ENCODE measurements around the gene ZNF710. TPM values are rescaled to one million over a fixed set of nuclear protein-coding genes. Genes with fewer than 3 reads are reported as not detected.

Gene ZNF710
- total and polyA plus RNA-seq, 2 of the 13 experiments (the other 11 are each of a cell fraction or from before 2014, with no cell fraction given), result 4.7 to 20.6 TPM

- no peak for TF ChIP-seq U2AF1 (optimal IDR thresholded peaks at IDR 0.05; ENCODE audit: low read depth, low read length)
- no peak for TF ChIP-seq CENPT (CRISPR knock-in tag; IDR thresholded peaks at IDR 0.05; ENCODE audit: low read depth)
- TF ChIP-seq LCORL (IDR thresholded peaks at IDR 0.05), result no peak
- TF ChIP-seq LCORL (CRISPR knock-in tag; IDR thresholded peaks at IDR 0.05), result no peak; the same call in 1 of the 2 replicates
- TF ChIP-seq ZNF672 (CRISPR knock-in tag; IDR thresholded peaks at IDR 0.05), result no peak
- TF ChIP-seq SIN3A (IDR thresholded peaks at IDR 0.05; ENCODE audit: borderline replicate concordance, low read depth, low read length), result 0 out of 2 replicates have a peak, but pooled peaks have one; percentile 24
- TF ChIP-seq BCL6 (CRISPR knock-in tag; IDR thresholded peaks at IDR 0.05), result 0 out of 2 replicates have a peak, but pooled peaks have one; percentile 12
- TF ChIP-seq EP300 (IDR thresholded peaks at IDR 0.05; ENCODE audit: low read depth in 2 of 2, low read length in 2 of 2), result no peak
- TF ChIP-seq EP300 (CRISPR knock-in tag; IDR thresholded peaks at IDR 0.05; ENCODE audit: borderline replicate concordance), result no peak
- TF ChIP-seq IRF2 (CRISPR knock-in tag; IDR thresholded peaks at IDR 0.05), result no peak
- no peak for TF ChIP-seq NFATC3 (CRISPR knock-in tag; IDR thresholded peaks at IDR 0.05)
- no peak for TF ChIP-seq NFIB (CRISPR knock-in tag; IDR thresholded peaks at IDR 0.05; ENCODE audit: borderline replicate concordance)
- TF ChIP-seq TRIM24 (CRISPR knock-in tag; IDR thresholded peaks at IDR 0.05), result no peak
- no peak for TF ChIP-seq KAT2B (IDR thresholded peaks at IDR 0.05; ENCODE audit: borderline replicate concordance, low read depth, low read length)
- TF ChIP-seq ADNP (CRISPR knock-in tag; IDR thresholded peaks at IDR 0.05), result no peak
- no peak for TF ChIP-seq AGO1 (IDR thresholded peaks at IDR 0.05; ENCODE audit: low read depth, low read length, poor library complexity, severe bottlenecking)
- no peak for TF ChIP-seq TMF1 (CRISPR knock-in tag; IDR thresholded peaks at IDR 0.05; ENCODE audit: low read depth)
- no peak for TF ChIP-seq NR2F1 (CRISPR knock-in tag; IDR thresholded peaks at IDR 0.05)
- TF ChIP-seq PBX2 (CRISPR knock-in tag; IDR thresholded peaks at IDR 0.05), result no peak
- TF ChIP-seq ARNT2 (CRISPR knock-in tag; IDR thresholded peaks at IDR 0.05; ENCODE audit: low read depth), result no peak
- TF ChIP-seq ZNF577 (CRISPR knock-in tag; IDR thresholded peaks at IDR 0.05; ENCODE audit: borderline replicate concordance, low read depth), result no peak
- TF ChIP-seq ZNF253 (CRISPR knock-in tag; IDR thresholded peaks at IDR 0.05; ENCODE audit: borderline replicate concordance), result no peak
- 0 out of 2 replicates have a peak, but pooled peaks have one; percentile 45 for TF ChIP-seq GLI4 (CRISPR knock-in tag; IDR thresholded peaks at IDR 0.05; ENCODE audit: borderline replicate concordance)
- TF ChIP-seq ZBTB10 (CRISPR knock-in tag; IDR thresholded peaks at IDR 0.05; ENCODE audit: borderline replicate concordance), result no peak
- TF ChIP-seq FOSL2 (CRISPR knock-in tag; IDR thresholded peaks at IDR 0.05), result no peak
- no peak for TF ChIP-seq MXD4 (CRISPR knock-in tag; IDR thresholded peaks at IDR 0.05)
- no peak for TF ChIP-seq ZMAT5 (CRISPR knock-in tag; IDR thresholded peaks at IDR 0.05; ENCODE audit: borderline replicate concordance, low read depth)
These were observed 100.2 kb downstream of the ZNF710 start (continued) for GRCh38 chr15:90101130-90101968.

All from HepG2 (cell line).